Parathyroid adenoma (tissue), 2 donors: ENCODE results near the gene LPCAT1.

ENCODE experiments used
- H2AFZ ChIP-seq: fragments of 300-600 bp; sonication (generic); one replicate; pipeline ENCODE4 v1.7.0; 2017; ENCODE audit warnings: antibody characterized with exemption, mild to moderate bottlenecking
- H3K27ac ChIP-seq: fragments of 300-600 bp; sonication (generic); one replicate; pipeline ENCODE4 v1.7.0; 2017
- H3K27me3 ChIP-seq: fragments of 300-600 bp; sonication (generic); one replicate; pipeline ENCODE4 v1.7.0; 2017; ENCODE audit warnings: low read length; ENCODE audit not compliant: control insufficient read depth, insufficient read depth
- H3K36me3 ChIP-seq: fragments of 300-600 bp; sonication (generic); one replicate; pipeline ENCODE4 v1.7.0; 2017; ENCODE audit warnings: low read length; ENCODE audit not compliant: control insufficient read depth, insufficient read depth
- H3K4me1 ChIP-seq: fragments of 300-600 bp; sonication (generic); one replicate; pipeline ENCODE4 v1.7.0; 2017; ENCODE audit warnings: control low read depth
- H3K4me2 ChIP-seq: fragments of 300-600 bp; sonication (generic); one replicate; pipeline ENCODE4 v1.7.0; 2017; ENCODE audit warnings: low read length
- H3K4me3 ChIP-seq: fragments of 300-600 bp; sonication (generic); one replicate; pipeline ENCODE4 v1.7.0; 2017; ENCODE audit warnings: low read depth, low read length
- H3K79me2 ChIP-seq: fragments of 300-600 bp; sonication (generic); one replicate; pipeline ENCODE4 v1.7.0; 2017; ENCODE audit warnings: control low read depth
- H3K9ac ChIP-seq: fragments of 300-600 bp; sonication (generic); one replicate; pipeline ENCODE4 v1.7.0; 2017; ENCODE audit warnings: mild to moderate bottlenecking
- H3K9me3 ChIP-seq: fragments of 300-600 bp; sonication (generic); one replicate; pipeline ENCODE4 v1.7.0; 2017; ENCODE audit warnings: low read length; ENCODE audit not compliant: control insufficient read depth
- CTCF ChIP-seq: fragments of 300-600 bp; sonication (generic); IDR thresholded peaks from one replicate; pipeline ENCODE4 v1.7.0; 2017; ENCODE audit warnings: antibody characterized with exemption, mild to moderate bottlenecking
- donor health status: primary hyperparathyroidism.

LPCAT1 gene

GRCh38 chr5:1443171-1443570 is 80.6 kb downstream of the LPCAT1 start:
- peaks cover 13% of the 10 kb centered on the region for H3K27me3 ChIP-seq
- no peak overlapping the region for H2AFZ ChIP-seq
- H3K27ac ChIP-seq: no peak overlapping the region
- H3K4me3 ChIP-seq: no peak overlapping the region
- H3K9me3 ChIP-seq: peaks cover 6% of the 10 kb centered on the region
- H3K4me2 ChIP-seq: no peak overlapping the region
- H3K36me3 ChIP-seq: no peaks in the 10 kb centered on the region
- no peaks in the 10 kb centered on the region for H3K79me2 ChIP-seq
- H3K4me1 ChIP-seq: no peaks in the 10 kb centered on the region
- no peak for TF ChIP-seq CTCF
- no peak overlapping the region for H3K9ac ChIP-seq

DNA sequence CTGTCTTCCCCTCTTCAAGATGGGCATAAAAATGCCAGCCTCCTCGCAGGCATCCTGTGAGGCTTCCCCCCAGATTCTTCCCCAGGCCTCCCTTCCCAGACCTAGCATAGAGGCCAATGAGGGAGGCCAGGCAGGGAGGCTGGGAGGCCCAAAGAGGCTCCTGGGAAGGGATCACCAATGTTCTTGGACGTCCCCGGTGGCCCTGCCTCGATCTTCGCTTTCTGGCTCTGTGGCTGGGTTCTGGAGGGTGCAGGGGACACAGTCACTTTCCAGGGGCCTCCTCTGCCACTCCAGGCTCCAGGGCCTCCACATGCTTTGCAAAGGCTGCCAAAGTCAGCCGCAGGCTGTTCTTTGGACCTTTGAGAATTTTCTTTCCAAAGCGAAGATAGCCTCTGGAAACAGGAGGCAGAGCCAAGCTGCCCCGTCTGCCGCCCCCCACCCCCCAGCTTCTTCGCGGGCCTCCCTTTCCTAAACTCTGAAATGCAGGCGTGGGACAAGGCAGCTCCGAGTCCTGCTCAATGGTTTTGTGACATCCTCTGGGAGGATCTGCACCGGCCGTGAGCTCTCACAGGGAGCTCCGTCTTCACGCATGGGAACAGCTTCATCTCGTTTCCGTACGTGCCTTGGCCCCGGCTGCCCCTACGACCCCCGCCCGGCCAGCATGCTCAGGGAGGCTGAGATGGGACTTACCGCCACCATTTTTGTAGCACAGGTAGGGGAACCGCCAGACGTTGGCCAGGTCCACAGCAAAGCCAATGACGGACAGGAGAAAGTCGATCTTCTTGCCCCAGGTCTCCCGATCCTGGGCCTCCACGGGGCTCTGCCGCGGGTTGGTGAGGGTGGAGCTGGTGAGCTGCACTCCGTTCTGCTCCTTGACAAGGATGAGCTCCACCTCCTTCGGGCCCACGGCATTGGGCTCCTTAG is 81.3 kb downstream of the LPCAT1 start:
- no peak overlapping the region for H2AFZ ChIP-seq
- no peak for TF ChIP-seq CTCF
- no peak overlapping the region for H3K27ac ChIP-seq
- peaks cover 6% of the 10 kb centered on the region for H3K9me3 ChIP-seq
- H3K4me1 ChIP-seq: no peaks in the 10 kb centered on the region
- peaks cover 13% of the 10 kb centered on the region for H3K27me3 ChIP-seq
- no peaks in the 10 kb centered on the region for H3K79me2 ChIP-seq
- H3K9ac ChIP-seq: no peak overlapping the region
- no peak overlapping the region for H3K4me3 ChIP-seq
- no peak overlapping the region for H3K4me2 ChIP-seq
- no peaks in the 10 kb centered on the region for H3K36me3 ChIP-seq

GRCh38 chr5:1441166-1441865 is 82.4 kb downstream of the LPCAT1 start:
- Histone ChIP-seq H3K4me1 (no peaks in the 10 kb centered on the region), H2AFZ (no peak overlapping the region), H3K4me3 (no peak overlapping the region), H3K79me2 (no peaks in the 10 kb centered on the region), H3K9ac (no peak overlapping the region), H3K27me3 (peaks cover 13% of the 10 kb centered on the region), H3K36me3 (no peaks in the 10 kb centered on the region), H3K9me3 (peaks cover 6% of the 10 kb centered on the region), H3K4me2 (no peak overlapping the region), H3K27ac (no peak overlapping the region)
- no peak for TF ChIP-seq CTCF

GRCh38 chr5:1440098-1440493 is 83.7 kb downstream of the LPCAT1 start:
- Histone ChIP-seq H3K79me2 (no peaks in the 10 kb centered on the region), H3K36me3 (no peaks in the 10 kb centered on the region), H3K4me1 (no peaks in the 10 kb centered on the region), H3K9me3 (peaks cover 6% of the 10 kb centered on the region), H3K27ac (no peak overlapping the region), H3K4me2 (no peak overlapping the region), H3K27me3 (peaks cover 12% of the 10 kb centered on the region), H2AFZ (no peak overlapping the region), H3K4me3 (no peak overlapping the region), H3K9ac (no peak overlapping the region)
- no peak for TF ChIP-seq CTCF
